ENCODE data around the gene CAMLG. TPM values are rescaled to one million over a fixed set of nuclear protein-coding genes. Genes with fewer than 3 reads are reported as not detected.

The CAMLG gene
- total RNA-seq, 1 experiment from 2014 or later = 38.8 TPM

DNA sequence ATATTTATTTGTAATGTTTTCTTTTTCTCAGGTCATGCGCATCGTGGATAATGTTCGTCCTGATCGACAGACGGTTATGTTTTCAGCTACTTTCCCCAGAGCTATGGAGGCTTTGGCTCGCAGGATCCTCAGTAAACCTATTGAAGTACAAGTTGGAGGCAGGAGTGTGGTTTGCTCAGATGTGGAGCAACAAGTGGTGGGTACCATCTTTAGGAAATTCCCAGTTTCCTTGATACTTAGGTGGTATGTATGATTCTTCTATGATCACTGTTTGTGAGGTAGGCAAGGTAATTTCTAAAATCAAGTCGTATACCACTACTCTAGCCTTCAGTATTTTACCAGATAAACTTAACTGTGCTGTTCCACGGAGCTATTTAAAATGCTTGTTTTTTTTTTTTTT, 56.5 kb downstream of the CAMLG start:
- intact Hi-C loops (cut with micrococcal nuclease; ENCODE audit: unreplicated experiment) = no loop called here
- no peak overlapping the region for H3K27ac ChIP-seq (ENCODE audit: low read depth, low read length, poor library complexity, severe bottlenecking)
- no peak overlapping the region for H3K4me3 ChIP-seq (ENCODE audit: low read depth, low read length, poor library complexity, severe bottlenecking)
- BruUV-seq (replicated peaks) = no TSS peak
- no peak for DNase-seq (ENCODE audit: low spot score)
- no peaks in the 10 kb centered on the region for H3K4me1 ChIP-seq (ENCODE audit: insufficient read depth, low read length, poor library complexity, severe bottlenecking)
- peaks cover 69% of the 10 kb centered on the region for H3K36me3 ChIP-seq (ENCODE audit: insufficient read depth, low read length, poor library complexity, severe bottlenecking)
- ChIA-PET POLR2A (ENCODE audit: low non-redundant PET) (no interaction called here), CTCF (interaction anchor here (0.7 kb wide), 1 partner anchor 16 kb away, joined by 5 read pairs; no protein-coding TSS in a partner anchor)
- H3K9me3 ChIP-seq (ENCODE audit: low read depth, low read length, poor library complexity, severe bottlenecking) = no peaks in the 10 kb centered on the region
- H3K27me3 ChIP-seq (replicated peaks; ENCODE audit: insufficient read depth, low read depth, low read length, poor library complexity) = no peaks in the 10 kb centered on the region
- TF ChIP-seq CTCF (conservative IDR thresholded peaks at IDR 0.05; ENCODE audit: low read depth, low read length) (no peak), EZH2 (IDR thresholded peaks at IDR 0.05; ENCODE audit: borderline replicate concordance, low read depth, low read length, poor library complexity, severe bottlenecking) (no peak)

GRCh38 chr5:134798468-134798867, 60.1 kb downstream of the CAMLG start:
- ChIA-PET POLR2A (ENCODE audit: low non-redundant PET) (no interaction called here), CTCF (no interaction called here)
- intact Hi-C loops (cut with micrococcal nuclease; ENCODE audit: unreplicated experiment) = no loop called here
- BruUV-seq (replicated peaks) = no TSS peak
- Histone ChIP-seq H3K4me3 (ENCODE audit: low read depth, low read length, poor library complexity, severe bottlenecking) (no peak overlapping the region), H3K27ac (ENCODE audit: low read depth, low read length, poor library complexity, severe bottlenecking) (no peak overlapping the region), H3K27me3 (replicated peaks; ENCODE audit: insufficient read depth, low read depth, low read length, poor library complexity) (no peaks in the 10 kb centered on the region), H3K36me3 (ENCODE audit: insufficient read depth, low read length, poor library complexity, severe bottlenecking) (peaks cover 53% of the 10 kb centered on the region), H3K4me1 (ENCODE audit: insufficient read depth, low read length, poor library complexity, severe bottlenecking) (no peaks in the 10 kb centered on the region), H3K9me3 (ENCODE audit: low read depth, low read length, poor library complexity, severe bottlenecking) (no peaks in the 10 kb centered on the region)
- no peak for TF ChIP-seq EZH2 (IDR thresholded peaks at IDR 0.05; ENCODE audit: borderline replicate concordance, low read depth, low read length, poor library complexity, severe bottlenecking)
- TF ChIP-seq CTCF (conservative IDR thresholded peaks at IDR 0.05; ENCODE audit: low read depth, low read length) = no peak
- no peak for DNase-seq (ENCODE audit: low spot score)

Other genes with a start within 250 kb of the CAMLG start
- 15.8 and 18.4 TPM in 2 replicates for gene JADE2, start 212.9 kb upstream of the CAMLG start, total RNA-seq (2021)
- 52.4 and 53.6 TPM in 2 replicates for gene SAR1B, start 105.7 kb upstream of the CAMLG start, total RNA-seq (2021)
- gene SEC24A, start 89.8 kb upstream of the CAMLG start, total RNA-seq (2021) = 22.0 TPM in 2 replicates
- 110 and 128 TPM in 2 replicates for gene DDX46, start 20.2 kb downstream of the CAMLG start, total RNA-seq (2021)
- gene C5orf24, start 107.4 kb downstream of the CAMLG start, total RNA-seq (2021) = 66.4 and 67.6 TPM in 2 replicates
- 40.7 and 42.0 TPM in 2 replicates for gene TXNDC15, start 135.8 kb downstream of the CAMLG start, total RNA-seq (2021)
- 13.8 and 14.6 TPM in 2 replicates for gene PCBD2, start 166.6 kb downstream of the CAMLG start, total RNA-seq (2021)
- 0.90 and 1.0 TPM in 2 replicates for gene CATSPER3, start 229.4 kb downstream of the CAMLG start, total RNA-seq (2021)

All from A673 (cell line).